Parathyroid adenoma (tissue), 2 donors: ENCODE data around the gene SLC25A36.

Experiments used
- H2AFZ ChIP-seq: fragments of 300-600 bp; sonication (generic); one replicate; pipeline ENCODE4 v1.7.0; 2017; ENCODE audit warnings: antibody characterized with exemption, mild to moderate bottlenecking
- H3K27ac ChIP-seq: fragments of 300-600 bp; sonication (generic); one replicate; pipeline ENCODE4 v1.7.0; 2017
- H3K27me3 ChIP-seq: fragments of 300-600 bp; sonication (generic); one replicate; pipeline ENCODE4 v1.7.0; 2017; ENCODE audit warnings: low read length; ENCODE audit not compliant: control insufficient read depth, insufficient read depth
- H3K36me3 ChIP-seq: fragments of 300-600 bp; sonication (generic); one replicate; pipeline ENCODE4 v1.7.0; 2017; ENCODE audit warnings: low read length; ENCODE audit not compliant: control insufficient read depth, insufficient read depth
- H3K4me1 ChIP-seq: fragments of 300-600 bp; sonication (generic); one replicate; pipeline ENCODE4 v1.7.0; 2017; ENCODE audit warnings: control low read depth
- H3K4me2 ChIP-seq: fragments of 300-600 bp; sonication (generic); one replicate; pipeline ENCODE4 v1.7.0; 2017; ENCODE audit warnings: low read length
- H3K4me3 ChIP-seq: fragments of 300-600 bp; sonication (generic); one replicate; pipeline ENCODE4 v1.7.0; 2017; ENCODE audit warnings: low read depth, low read length
- H3K79me2 ChIP-seq: fragments of 300-600 bp; sonication (generic); one replicate; pipeline ENCODE4 v1.7.0; 2017; ENCODE audit warnings: control low read depth
- H3K9ac ChIP-seq: fragments of 300-600 bp; sonication (generic); one replicate; pipeline ENCODE4 v1.7.0; 2017; ENCODE audit warnings: mild to moderate bottlenecking
- H3K9me3 ChIP-seq: fragments of 300-600 bp; sonication (generic); one replicate; pipeline ENCODE4 v1.7.0; 2017; ENCODE audit warnings: low read length; ENCODE audit not compliant: control insufficient read depth
- CTCF ChIP-seq: fragments of 300-600 bp; sonication (generic); IDR thresholded peaks from one replicate; pipeline ENCODE4 v1.7.0; 2017; ENCODE audit warnings: antibody characterized with exemption, mild to moderate bottlenecking
- donor health status: primary hyperparathyroidism.

Gene SLC25A36

GRCh38 chr3:140954576-140954975 is 12.9 kb downstream of the SLC25A36 start:
- peak overlapping the region; percentile 44 for H3K4me2 ChIP-seq
- peaks cover 37% of the 10 kb centered on the region for H3K79me2 ChIP-seq
- no peak overlapping the region for H2AFZ ChIP-seq
- H3K27ac ChIP-seq = no peak overlapping the region
- H3K27me3 ChIP-seq = no peaks in the 10 kb centered on the region
- H3K36me3 ChIP-seq = no peaks in the 10 kb centered on the region
- peaks cover 4% of the 10 kb centered on the region for H3K4me1 ChIP-seq
- no peak overlapping the region for H3K4me3 ChIP-seq
- no peak for TF ChIP-seq CTCF
- H3K9ac ChIP-seq = no peak overlapping the region
- H3K9me3 ChIP-seq = no peaks in the 10 kb centered on the region

GRCh38 chr3:140955645-140956044 is 14.0 kb downstream of the SLC25A36 start:
- Histone ChIP-seq H3K27me3 (no peaks in the 10 kb centered on the region), H3K9ac (no peak overlapping the region), H3K4me2 (no peak overlapping the region), H3K36me3 (no peaks in the 10 kb centered on the region), H3K4me1 (peaks cover 4% of the 10 kb centered on the region), H2AFZ (no peak overlapping the region), H3K9me3 (no peaks in the 10 kb centered on the region), H3K79me2 (peaks cover 35% of the 10 kb centered on the region), H3K27ac (no peak overlapping the region), H3K4me3 (no peak overlapping the region)
- TF ChIP-seq CTCF = no peak

- Histone ChIP-seq H3K27ac (no peak overlapping the region), H3K4me3 (no peak overlapping the region), H3K4me1 (peaks cover 4% of the 10 kb centered on the region), H3K36me3 (no peaks in the 10 kb centered on the region), H3K4me2 (no peak overlapping the region), H3K27me3 (no peaks in the 10 kb centered on the region), H3K9me3 (no peaks in the 10 kb centered on the region), H3K79me2 (peaks cover 29% of the 10 kb centered on the region), H3K9ac (no peak overlapping the region), H2AFZ (no peak overlapping the region)
- no peak for TF ChIP-seq CTCF
Observed at GRCh38 chr3:140956058-140956835, 14.6 kb downstream of the SLC25A36 start.

- Histone ChIP-seq H3K27me3 (no peaks in the 10 kb centered on the region), H3K9me3 (no peaks in the 10 kb centered on the region), H3K27ac (no peak overlapping the region), H2AFZ (no peak overlapping the region), H3K4me3 (no peak overlapping the region), H3K4me2 (no peak overlapping the region), H3K9ac (no peak overlapping the region), H3K79me2 (no peaks in the 10 kb centered on the region), H3K36me3 (no peaks in the 10 kb centered on the region), H3K4me1 (no peaks in the 10 kb centered on the region)
- peak; percentile 40 for TF ChIP-seq CTCF
Observed at GRCh38 chr3:140972833-140973232, 31.2 kb downstream of the SLC25A36 start.

GRCh38 chr3:140974900-140975299 is 33.3 kb downstream of the SLC25A36 start:
- no peaks in the 10 kb centered on the region for H3K9me3 ChIP-seq
- no peaks in the 10 kb centered on the region for H3K4me1 ChIP-seq
- TF ChIP-seq CTCF = no peak
- no peak overlapping the region for H3K9ac ChIP-seq
- no peak overlapping the region for H3K4me3 ChIP-seq
- no peaks in the 10 kb centered on the region for H3K36me3 ChIP-seq
- H3K27ac ChIP-seq = no peak overlapping the region
- H3K4me2 ChIP-seq = no peak overlapping the region
- no peak overlapping the region for H2AFZ ChIP-seq
- H3K27me3 ChIP-seq = no peaks in the 10 kb centered on the region
- H3K79me2 ChIP-seq = no peaks in the 10 kb centered on the region
